GM23248 (cell line): Measurements from ENCODE around the gene CD79A. TPM values are rescaled to one million over a fixed set of nuclear protein-coding genes. Genes with fewer than 3 reads are reported as not detected.

ENCODE experiments used
- DNase-seq: peaks from one replicate; pipeline ENCODE4 v3.0.0-alpha.2; 2015
- H2AFZ ChIP-seq: fragments of 200-600 bp; sonication (generic); 2 replicates; pipeline ENCODE4 v1.6.1; 2016; ENCODE audit warnings: antibody characterized with exemption
- H3F3A ChIP-seq: fragments of 200-600 bp; sonication (generic); 2 replicates; pipeline ENCODE4 v1.6.1; 2016; ENCODE audit warnings: mild to moderate bottlenecking, antibody characterized with exemption, mixed run types; ENCODE audit not compliant: insufficient read depth
- H3K27ac ChIP-seq: fragments of 200-600 bp; sonication (generic); 2 replicates; pipeline ENCODE4 v1.5.1; 2016; ENCODE audit warnings: mild to moderate bottlenecking
- H3K27me3 ChIP-seq: fragments of 200-600 bp; sonication (generic); replicated peaks from 2 replicates; pipeline ENCODE4 v1.6.1; 2016; ENCODE audit warnings: mild to moderate bottlenecking; ENCODE audit not compliant: insufficient read depth
- H3K36me3 ChIP-seq: fragments of 200-600 bp; sonication (generic); 2 replicates; pipeline ENCODE4 v1.6.1; 2016; ENCODE audit warnings: low read depth, mild to moderate bottlenecking
- H3K4me1 ChIP-seq: fragments of 200-600 bp; sonication (generic); 2 replicates; pipeline ENCODE4 v1.6.1; 2016; ENCODE audit warnings: mild to moderate bottlenecking; ENCODE audit not compliant: insufficient read depth
- H3K4me2 ChIP-seq: fragments of 200-600 bp; sonication (generic); one replicate; pipeline ENCODE4 v1.6.1; 2016; ENCODE audit warnings: mild to moderate bottlenecking; ENCODE audit not compliant: unreplicated experiment
- H3K4me3 ChIP-seq: fragments of 200-600 bp; sonication (generic); 2 replicates; pipeline ENCODE4 v1.5.1; 2016; ENCODE audit warnings: mild to moderate bottlenecking
- H3K79me2 ChIP-seq: fragments of 200-600 bp; sonication (generic); 2 replicates; pipeline ENCODE4 v1.6.1; 2016; ENCODE audit warnings: mild to moderate bottlenecking; ENCODE audit not compliant: insufficient read depth
- H3K9ac ChIP-seq: fragments of 200-600 bp; sonication (generic); 2 replicates; pipeline ENCODE4 v1.6.1; 2016; ENCODE audit warnings: mild to moderate bottlenecking
- H3K9me2 ChIP-seq: fragments of 200-600 bp; sonication (generic); 2 replicates; pipeline ENCODE4 v1.6.1; 2016; ENCODE audit warnings: mixed run types, mild to moderate bottlenecking, moderate library complexity; ENCODE audit not compliant: insufficient read depth
- H3K9me3 ChIP-seq: fragments of 200-600 bp; sonication (generic); one replicate; pipeline ENCODE4 v1.6.1; 2017; ENCODE audit warnings: low read depth
- H4K20me1 ChIP-seq: fragments of 200-600 bp; sonication (generic); 2 replicates; pipeline ENCODE4 v1.6.0; 2016; ENCODE audit not compliant: insufficient read depth
- EZH2 ChIP-seq: fragments of 200-600 bp; sonication (generic); IDR thresholded peaks from 2 replicates; pipeline ENCODE4 v1.6.1; 2018; ENCODE audit warnings: antibody characterized with exemption, mild to moderate bottlenecking; ENCODE audit not compliant: insufficient read depth, poor library complexity, severe bottlenecking
- EZH2phosphoT487 ChIP-seq: fragments of 200-600 bp; sonication (generic); IDR thresholded peaks from 2 replicates; pipeline ENCODE4 v1.6.1; 2018; ENCODE audit warnings: antibody characterized with exemption, moderate library complexity, mild to moderate bottlenecking, low read depth; ENCODE audit not compliant: insufficient read depth
- WGBS, 2 experiments: methylation state at CpG; one replicate each; pipeline ENCODE4 v1.1.6; 2015 to 2017; ENCODE audit warnings: low lambda C conversion rate in 2 of 2, low coverage in 1 of 2; ENCODE audit errors: missing lambda C conversion rate in 2 of 2; 5-methylcytosine and 5-hydroxymethylcytosine counted together
- in situ Hi-C: fragments of 300-500 bp; cut with MboI; formaldehyde crosslinking; loops from 2 replicates; pipeline ENCODE4 v1.15.0; 2020
- polyA plus RNA-seq: library from polyadenylated mRNA; unstranded; fragments of >200 nt; fragmentation: Nextera tagmentation; extraction: Ambion mirVana; gene quantifications from 2 replicates; pipeline ENCODE4 v1.2.1, GENCODE V29; 2016
- total RNA-seq: library from RNA; depleted of rRNA; stranded (reverse); fragments of >200 nt; shearing (Covaris generic); gene quantifications from 2 replicates; pipeline ENCODE4 v1.2.3, GENCODE V29; 2014

Gene CD79A
- total and polyA plus RNA-seq, 2 experiments from 2014 or later = not detected

- H3K36me3 ChIP-seq = peaks cover 72% of the 10 kb centered on the region
- peaks cover 27% of the 10 kb centered on the region for H3K4me1 ChIP-seq
- H3K79me2 ChIP-seq = peaks cover 86% of the 10 kb centered on the region
- no peaks in the 10 kb centered on the region for H3K9me2 ChIP-seq
- no peak overlapping the region for H3K4me3 ChIP-seq
- TF ChIP-seq EZH2 = no peak
- TF ChIP-seq EZH2phosphoT487 = no peak
- in situ Hi-C loops = no loop called here
- H3K9me3 ChIP-seq = no peaks in the 10 kb centered on the region
- WGBS, 2 experiments = 80% methylated on average over 5 of the region's 5 CpGs
- no peak for DNase-seq
- no peak overlapping the region for H2AFZ ChIP-seq
- no peaks in the 10 kb centered on the region for H3K27me3 ChIP-seq
- peak overlapping the region; percentile 12; the same call in 1 of the 2 replicates for H3K9ac ChIP-seq
- no peak overlapping the region for H3K4me2 ChIP-seq
- H4K20me1 ChIP-seq = peaks cover 28% of the 10 kb centered on the region; the same call in 1 of the 2 replicates
- no peak overlapping the region for H3K27ac ChIP-seq
- peaks cover 73% of the 10 kb centered on the region for H3F3A ChIP-seq
Measured at GRCh38 chr19:41864374-41864773, 12.7 kb upstream of the CD79A start.

DNA sequence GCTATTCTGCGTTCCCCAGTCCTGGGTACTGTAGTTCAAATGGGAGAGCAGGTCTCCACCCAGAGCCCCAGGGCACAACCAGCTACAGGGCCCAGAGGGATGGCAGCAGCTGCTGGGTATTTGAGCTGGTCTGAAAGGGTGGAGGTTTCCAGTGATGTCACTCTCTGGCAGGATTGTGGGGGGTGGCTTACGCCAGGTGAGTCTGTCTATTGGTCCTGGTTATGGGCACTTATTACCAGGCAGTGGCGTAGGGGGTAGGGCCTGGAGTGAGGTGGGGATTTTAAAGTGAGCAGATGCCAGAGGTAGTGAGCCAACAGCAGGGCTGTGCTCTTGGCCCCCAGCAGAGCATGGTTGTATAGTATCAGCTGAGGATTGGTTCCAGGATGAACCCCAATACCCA, 10.8 kb upstream of the CD79A start:
- Histone ChIP-seq H3K9me3 (no peaks in the 10 kb centered on the region), H4K20me1 (peaks cover 28% of the 10 kb centered on the region; the same call in 1 of the 2 replicates), H3K27me3 (no peaks in the 10 kb centered on the region), H3F3A (peaks cover 85% of the 10 kb centered on the region), H3K36me3 (peaks cover 78% of the 10 kb centered on the region), H3K9me2 (no peaks in the 10 kb centered on the region), H3K79me2 (peaks cover 74% of the 10 kb centered on the region), H2AFZ (no peak overlapping the region), H3K9ac (peak overlapping the region; percentile 29), H3K27ac (no peak overlapping the region; the same call in 1 of the 2 replicates), H3K4me1 (peaks cover 23% of the 10 kb centered on the region), H3K4me3 (no peak overlapping the region), H3K4me2 (no peak overlapping the region)
- TF ChIP-seq EZH2 (no peak), EZH2phosphoT487 (no peak)
- 81 to 87% methylated on average over 3 of the region's 3 CpGs for WGBS, 2 experiments
- in situ Hi-C loops = no loop called here
- DNase-seq = no peak

GRCh38 chr19:41868120-41868988, 8.7 kb upstream of the CD79A start:
- Histone ChIP-seq H2AFZ (no peak overlapping the region), H3K4me1 (0 out of 2 replicates have a peak, but pooled peaks cover 2% of the 10 kb centered on the region), H3K36me3 (peaks cover 64% of the 10 kb centered on the region), H3K27ac (no peak overlapping the region), H3K9me3 (no peaks in the 10 kb centered on the region), H4K20me1 (peaks cover 19% of the 10 kb centered on the region; the same call in 1 of the 2 replicates), H3K4me3 (no peak overlapping the region), H3K79me2 (peaks cover 54% of the 10 kb centered on the region), H3K4me2 (no peak overlapping the region), H3K9me2 (no peaks in the 10 kb centered on the region), H3K27me3 (no peaks in the 10 kb centered on the region), H3K9ac (peak overlapping the region; percentile 34), H3F3A (peaks cover 90% of the 10 kb centered on the region)
- no peak for DNase-seq
- in situ Hi-C loops = no loop called here
- TF ChIP-seq EZH2 (no peak), EZH2phosphoT487 (no peak)
- WGBS, 2 experiments = 84 to 85% methylated on average over 10 of the region's 10 CpGs

DNA sequence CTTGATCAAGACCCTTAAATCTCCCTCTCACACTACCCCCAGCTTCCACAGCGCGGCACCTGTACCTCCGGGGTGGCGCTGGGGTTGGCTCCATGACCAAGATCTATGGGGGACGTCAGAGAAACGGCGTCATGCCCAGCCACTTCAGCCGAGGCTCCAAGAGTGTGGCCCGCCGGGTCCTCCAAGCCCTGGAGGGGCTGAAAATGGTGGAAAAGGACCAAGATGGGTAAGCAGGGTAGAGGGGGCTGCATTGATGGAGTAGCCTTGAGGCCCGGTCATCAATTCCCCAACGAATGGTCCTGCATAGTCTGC, 8.1 kb upstream of the CD79A start:
- Histone ChIP-seq H3K27ac (no peak overlapping the region), H3K4me2 (no peak overlapping the region), H3K4me1 (no peaks in the 10 kb centered on the region), H3K4me3 (no peak overlapping the region), H3K9me3 (no peaks in the 10 kb centered on the region), H4K20me1 (peaks cover 18% of the 10 kb centered on the region; the same call in 1 of the 2 replicates), H2AFZ (no peak overlapping the region), H3K9me2 (no peaks in the 10 kb centered on the region), H3K79me2 (peaks cover 48% of the 10 kb centered on the region), H3K27me3 (no peaks in the 10 kb centered on the region), H3K36me3 (peaks cover 60% of the 10 kb centered on the region), H3K9ac (no peak overlapping the region), H3F3A (peaks cover 95% of the 10 kb centered on the region)
- in situ Hi-C loops = no loop called here
- no peak for DNase-seq
- WGBS, 2 experiments = 81 to 83% methylated on average over 12 of the region's 12 CpGs
- no peak for TF ChIP-seq EZH2
- no peak for TF ChIP-seq EZH2phosphoT487
